Activated CD4-positive, CD25-positive, alpha-beta regulatory T cell (primary cell): ENCODE data around the gene TBC1D16.
"Not testable (repeated sequence)": the region's sequence is repeated elsewhere in the genome, so short reads cannot be mapped to it uniquely, and the experiment has no call there.

Experiments
- DNase-seq, 4 experiments: peaks; one replicate each; lab custom pipeline; 2025; lab: John Stamatoyannopoulos, UW

TBC1D16 gene

DNA sequence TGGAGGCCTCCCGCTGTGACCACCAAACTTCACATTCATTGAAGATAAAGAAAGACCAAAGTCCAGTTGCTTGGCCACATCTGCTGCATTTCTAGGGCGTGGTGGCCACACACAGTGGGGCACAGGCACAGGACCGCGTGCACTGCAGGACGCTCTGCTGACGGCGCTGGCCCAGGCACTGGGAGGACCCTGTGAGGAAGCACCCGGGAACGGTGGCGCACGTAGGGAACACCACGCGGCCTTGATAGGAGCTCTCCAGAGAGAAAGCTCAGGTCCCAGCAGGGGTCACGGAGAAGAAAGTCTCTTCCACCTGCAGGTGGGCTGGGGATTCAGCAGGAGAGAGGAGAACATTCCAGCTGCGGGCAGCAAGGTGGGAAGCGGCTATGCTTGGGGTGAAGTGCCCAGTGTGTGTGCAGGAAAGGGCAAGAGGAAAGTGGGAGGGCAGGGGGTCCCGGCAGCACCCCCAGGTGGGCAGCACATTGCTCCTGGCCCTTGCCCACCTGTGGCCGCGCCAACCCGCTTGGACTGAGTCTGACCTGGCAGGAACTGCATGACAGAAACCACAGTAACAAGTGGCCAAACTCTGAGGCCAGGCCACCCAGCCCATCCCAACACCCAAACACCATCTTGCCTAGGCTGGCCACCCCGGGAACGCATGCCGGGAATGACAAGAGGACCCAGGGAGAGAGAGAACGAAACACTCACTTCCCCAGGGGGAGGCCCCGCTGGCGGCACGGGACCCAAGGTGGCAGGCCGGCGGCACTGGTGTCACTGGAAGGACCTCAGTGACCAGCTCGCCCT, 32.8 kb downstream of the TBC1D16 start:
- no peak for DNase-seq

DNA sequence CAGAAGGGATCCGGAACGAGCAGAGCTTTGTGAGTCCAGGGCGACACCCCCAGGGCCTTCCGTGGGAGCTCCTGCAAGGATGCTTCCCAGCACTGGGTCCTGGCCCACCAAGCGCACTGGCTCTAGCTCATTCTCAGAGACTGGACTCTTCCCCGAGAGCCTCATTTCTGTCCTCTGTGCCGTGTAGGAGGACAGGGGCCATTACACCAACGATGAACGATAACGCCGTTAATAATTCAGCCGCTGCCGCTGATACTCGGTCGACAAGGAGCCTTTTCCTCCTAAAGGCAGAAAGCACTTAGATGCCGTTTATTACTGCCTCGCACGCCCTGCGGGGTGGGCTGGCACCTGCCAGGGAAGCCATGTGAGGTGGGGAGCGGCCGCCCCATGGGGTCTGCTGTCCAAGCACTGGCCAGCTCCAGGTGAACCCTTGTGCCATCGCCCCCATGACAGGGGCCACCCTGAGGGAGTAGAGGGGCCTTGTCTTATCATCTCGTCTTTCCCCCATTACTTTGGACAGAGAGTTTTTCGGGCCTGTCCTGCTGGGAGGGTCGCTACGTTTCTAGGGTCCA, 33.5 kb downstream of the TBC1D16 start:
- no peak for DNase-seq

DNA sequence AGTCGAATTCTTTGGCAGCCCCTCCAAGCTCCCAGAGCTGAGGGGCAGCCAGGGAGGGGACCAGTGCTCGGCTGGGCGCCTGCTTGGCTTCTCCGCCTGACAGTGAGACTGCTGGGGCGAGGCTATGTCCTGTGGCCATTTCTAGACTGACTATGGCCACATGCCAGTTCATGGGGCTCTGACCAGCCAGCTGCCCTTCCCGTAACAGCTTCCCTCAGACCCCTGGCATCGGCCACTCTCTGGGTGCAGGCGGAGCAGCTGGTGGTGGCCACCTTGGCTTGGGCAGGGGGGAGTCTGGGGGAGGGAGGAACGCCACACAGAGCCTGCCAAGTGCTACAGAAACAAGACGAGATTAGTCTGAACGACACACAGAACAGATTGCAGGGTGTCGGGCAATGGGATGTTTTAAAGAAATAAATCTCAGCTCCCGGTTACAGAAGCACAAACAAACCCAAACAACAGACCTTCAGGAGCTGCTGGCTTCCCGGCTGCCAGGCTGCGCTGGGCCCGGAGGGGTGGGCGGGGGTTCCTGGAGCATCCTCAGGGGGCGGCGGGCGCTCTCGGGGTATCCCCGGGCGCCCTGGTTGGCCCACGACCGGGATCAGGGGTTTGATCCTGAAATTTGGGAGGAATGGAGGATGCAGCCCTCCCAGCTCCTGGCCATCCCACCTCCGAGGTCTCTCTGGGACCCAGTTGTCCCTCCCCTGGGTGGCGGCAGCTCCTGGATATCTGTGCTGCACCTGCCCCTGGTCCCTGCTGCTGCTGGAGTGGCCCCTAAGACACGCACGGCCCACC, 34.5 kb downstream of the TBC1D16 start:
- DNase-seq = no peak

DNA sequence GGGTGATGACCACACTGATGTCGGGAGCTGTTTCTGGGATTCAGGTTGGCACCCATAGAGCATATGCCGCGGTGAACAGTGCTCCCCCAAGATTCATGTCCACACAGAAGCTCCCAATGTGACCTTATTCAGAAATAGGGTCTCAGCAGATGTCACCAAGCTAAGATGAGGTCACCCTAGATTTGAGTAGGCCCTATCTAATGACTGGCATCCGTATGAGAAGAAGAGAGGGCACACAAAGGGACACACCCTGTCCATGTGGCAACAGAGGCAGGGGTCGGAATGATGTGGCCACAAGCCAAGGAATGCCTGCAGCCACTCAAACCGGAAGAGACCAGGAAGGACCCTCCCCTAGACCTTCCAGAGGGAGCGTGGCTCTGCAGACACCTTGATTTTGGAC, 35.5 kb downstream of the TBC1D16 start:
- no peak for DNase-seq

DNA sequence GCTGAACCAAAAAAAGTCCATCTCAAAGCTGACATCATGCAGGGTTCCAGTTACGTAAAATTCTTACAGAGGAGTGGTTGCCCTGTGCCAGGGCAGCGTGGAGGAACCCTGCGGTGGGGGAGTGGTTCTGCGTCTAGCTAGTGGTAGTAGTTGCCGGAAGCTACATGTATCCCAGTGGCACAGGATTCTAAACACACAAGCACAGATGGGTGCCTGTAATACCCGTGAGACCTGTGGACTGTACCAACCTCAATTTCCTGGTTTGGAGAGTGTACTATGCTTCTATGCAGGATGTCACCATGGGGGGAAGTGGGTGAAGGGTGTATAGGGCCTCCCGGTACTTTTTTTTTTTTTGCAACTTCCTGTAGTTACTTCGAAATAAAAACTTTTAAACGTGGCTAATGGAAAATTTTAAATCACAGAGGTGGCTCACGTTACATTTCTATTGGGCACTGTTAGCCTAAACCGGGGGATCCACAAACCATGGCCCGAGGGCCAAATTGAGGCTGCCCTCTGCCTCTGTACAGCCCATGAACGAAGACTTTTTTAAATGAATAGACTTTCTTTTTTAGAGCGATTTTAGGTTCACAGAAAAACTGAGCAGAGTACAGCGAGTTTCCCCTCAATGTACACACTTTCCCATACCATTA, 38.5 kb downstream of the TBC1D16 start:
- peak in 3 of 4 experiments; percentile 19 to 56 (median 52) for DNase-seq

DNA sequence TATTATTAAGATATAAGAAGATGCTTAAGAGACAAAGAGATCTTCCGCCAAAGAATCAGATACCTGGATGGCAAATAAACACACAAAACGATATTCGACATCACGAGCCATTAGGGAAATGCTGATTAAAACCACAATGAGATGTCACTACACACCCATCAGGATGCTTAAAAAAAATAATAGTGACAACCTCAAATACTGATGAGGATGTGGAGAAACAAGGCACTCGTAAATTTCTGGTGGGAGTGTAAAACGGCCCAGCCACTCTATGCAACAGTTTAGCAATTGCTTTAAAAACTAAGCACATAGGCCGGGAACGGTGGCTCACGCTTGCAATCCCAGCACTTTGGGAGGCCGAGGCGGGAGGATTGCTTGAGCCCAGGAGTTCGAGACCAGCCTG, 39.4 kb downstream of the TBC1D16 start:
- no peak for DNase-seq

DNA sequence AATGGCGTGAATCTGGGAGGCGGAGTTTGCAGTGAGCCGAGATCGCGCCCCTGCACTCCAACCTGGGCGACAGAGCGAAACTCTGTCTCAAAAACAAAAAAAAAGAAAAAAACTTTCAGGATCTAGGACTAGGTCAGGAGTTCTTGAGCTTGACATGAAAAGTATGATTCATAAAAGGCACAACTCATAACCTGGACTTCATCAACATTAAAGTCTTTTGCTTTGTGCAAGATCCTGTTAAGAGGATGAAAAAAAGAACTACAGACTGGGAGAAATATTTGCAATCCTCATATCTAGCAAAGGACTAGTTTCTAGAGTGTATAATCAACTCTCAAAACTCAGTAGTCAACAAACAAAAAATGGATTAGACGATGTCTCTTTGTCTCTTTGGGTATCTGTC, 40.0 kb downstream of the TBC1D16 start:
- no peak for DNase-seq

DNA sequence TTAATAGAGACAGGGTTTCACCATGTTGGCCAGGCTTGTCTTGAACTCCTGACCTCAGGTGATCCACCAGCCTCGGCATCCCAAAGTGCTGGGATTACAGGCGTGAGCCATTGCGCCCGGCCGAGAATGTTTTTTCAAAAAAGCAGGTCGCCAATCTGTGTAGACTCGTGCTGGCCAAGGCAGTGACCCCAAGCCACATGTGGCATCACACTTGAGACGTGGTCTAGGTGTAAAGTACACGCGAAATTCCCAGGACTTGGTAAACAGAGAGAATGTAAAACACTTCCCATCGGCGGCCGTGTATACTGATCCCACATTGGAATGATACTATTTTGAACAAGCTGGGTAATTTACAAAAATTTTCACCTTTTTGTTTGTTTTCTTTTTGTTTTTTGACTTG, 41.1 kb downstream of the TBC1D16 start:
- DNase-seq = no peak

DNA sequence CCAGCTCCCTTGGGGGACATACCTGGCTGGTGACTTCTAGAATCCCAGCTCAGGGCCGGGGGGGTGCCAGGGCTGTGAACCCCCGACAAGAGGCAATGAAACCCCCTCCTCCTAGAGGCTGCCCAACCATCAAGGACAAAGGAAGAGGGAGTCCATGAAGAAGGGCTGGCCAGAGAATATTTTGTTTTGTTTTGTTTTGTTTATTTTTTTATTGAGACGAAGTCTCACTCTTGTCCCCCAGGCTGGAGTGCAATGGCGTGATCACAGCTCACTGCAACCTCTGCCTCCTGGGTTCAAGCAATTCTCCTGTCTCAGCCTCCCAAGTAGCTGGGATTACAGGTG, 41.5 kb downstream of the TBC1D16 start:
- DNase-seq = not testable (repeated sequence)

DNA sequence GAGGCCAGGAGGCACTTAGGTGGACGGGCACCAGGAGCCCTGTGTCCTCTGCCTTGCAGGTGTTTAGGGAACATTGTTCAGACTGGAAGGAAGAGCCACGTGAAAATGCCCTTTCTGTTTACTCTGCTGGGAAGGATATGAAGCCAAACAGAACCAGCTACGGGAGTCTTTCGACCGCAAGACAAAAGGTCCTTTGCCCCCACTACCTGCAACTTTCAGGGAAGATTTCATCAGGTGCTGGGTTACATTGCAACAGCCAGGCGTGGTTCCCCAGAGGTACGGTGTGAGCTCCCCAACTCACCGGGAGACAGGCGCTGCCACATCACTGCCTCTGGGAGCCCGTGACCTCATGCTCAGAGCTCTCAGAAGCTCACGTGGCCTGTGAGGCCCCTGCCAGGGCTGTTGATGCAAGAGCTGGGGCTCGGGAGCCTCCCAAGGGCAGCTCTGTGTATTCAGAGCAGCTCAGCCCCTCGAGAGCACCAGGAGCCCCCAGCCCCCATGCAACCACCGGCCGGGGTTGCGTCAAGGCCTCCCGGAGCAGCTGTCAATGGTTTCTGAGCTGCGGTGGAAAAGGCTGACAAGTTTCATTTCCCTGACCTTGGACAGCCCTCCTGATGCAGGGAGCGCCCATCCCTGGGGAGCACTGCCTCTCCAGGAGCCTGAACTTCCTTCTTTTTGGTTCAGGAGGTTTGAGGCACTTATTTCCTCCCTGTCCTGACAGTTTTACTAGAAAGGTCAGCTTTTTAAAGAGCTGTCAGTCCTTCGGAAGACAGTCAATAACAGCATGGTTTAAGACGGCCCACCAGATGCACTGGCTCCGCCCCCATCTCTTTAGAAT, 42.1 kb downstream of the TBC1D16 start:
- no peak for DNase-seq

DNA sequence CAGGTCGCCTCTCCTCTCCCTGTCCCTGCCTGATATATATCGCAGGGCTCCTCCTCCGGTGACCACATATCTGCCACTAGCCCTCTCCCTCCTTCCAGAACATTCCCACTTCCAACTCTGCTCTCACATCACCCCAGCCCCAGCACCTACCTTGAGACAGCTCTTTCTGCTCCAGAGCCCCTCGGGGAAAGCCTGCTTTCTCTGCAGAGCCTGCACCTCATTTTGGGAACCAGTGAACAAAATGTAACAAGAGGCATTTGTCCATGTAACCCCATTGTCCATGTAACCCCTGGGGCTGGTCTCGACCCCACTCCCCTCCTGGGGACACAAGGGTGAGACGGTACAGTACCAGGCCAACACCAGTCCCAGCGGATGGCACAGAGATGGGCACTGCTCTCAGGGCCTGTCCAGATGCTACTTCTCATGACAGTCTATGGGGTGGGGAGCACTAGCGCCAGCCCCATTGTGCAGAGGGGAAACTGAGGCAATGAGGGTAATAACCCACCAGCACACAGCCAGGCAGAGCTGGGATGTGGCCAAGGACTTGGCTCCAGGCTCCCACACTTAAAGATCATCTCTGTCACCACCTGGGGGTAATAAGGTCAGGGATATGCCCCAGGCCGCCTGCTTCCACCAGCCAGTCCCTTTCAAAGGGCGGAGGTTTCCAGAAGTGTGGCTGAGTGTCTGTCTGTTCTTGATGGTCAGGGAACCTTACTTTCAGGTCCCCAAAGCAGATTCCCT, 42.9 kb downstream of the TBC1D16 start:
- DNase-seq = no peak

DNA sequence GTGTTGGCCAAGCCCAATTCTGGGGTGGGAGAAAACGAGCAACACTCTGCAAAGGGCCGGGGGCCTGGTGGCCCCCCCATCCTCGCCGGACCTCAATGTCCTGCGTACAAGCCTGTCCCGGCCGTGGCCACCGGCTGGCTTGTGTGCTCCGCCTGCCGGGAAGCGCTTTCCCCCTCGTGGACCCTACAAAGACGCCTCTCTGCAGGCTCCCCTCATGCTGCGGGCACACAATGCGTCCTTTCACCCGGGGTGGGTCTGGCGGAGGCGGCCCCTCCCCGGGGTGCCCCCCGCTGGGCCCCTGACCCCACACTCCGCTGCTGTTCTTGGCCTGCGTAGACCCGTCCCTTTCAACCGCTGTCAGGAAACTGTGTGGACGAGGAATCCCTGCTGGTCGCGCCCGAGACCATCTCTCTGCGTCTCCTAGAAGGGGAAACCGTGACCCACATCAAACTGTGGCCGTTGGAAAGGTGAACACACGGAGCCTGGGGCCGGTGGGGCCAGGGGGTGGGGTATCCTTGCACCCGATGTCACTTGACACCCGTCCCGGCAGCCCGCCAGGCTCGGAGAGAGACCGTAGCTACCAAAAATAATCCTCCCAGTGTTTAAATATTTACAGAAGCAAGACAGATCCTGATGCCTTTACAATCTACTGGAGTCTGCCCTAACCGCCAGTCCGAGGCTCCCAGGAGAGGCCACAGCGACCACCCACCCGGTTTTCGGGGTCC, 43.6 kb downstream of the TBC1D16 start:
- DNase-seq = no peak

DNA sequence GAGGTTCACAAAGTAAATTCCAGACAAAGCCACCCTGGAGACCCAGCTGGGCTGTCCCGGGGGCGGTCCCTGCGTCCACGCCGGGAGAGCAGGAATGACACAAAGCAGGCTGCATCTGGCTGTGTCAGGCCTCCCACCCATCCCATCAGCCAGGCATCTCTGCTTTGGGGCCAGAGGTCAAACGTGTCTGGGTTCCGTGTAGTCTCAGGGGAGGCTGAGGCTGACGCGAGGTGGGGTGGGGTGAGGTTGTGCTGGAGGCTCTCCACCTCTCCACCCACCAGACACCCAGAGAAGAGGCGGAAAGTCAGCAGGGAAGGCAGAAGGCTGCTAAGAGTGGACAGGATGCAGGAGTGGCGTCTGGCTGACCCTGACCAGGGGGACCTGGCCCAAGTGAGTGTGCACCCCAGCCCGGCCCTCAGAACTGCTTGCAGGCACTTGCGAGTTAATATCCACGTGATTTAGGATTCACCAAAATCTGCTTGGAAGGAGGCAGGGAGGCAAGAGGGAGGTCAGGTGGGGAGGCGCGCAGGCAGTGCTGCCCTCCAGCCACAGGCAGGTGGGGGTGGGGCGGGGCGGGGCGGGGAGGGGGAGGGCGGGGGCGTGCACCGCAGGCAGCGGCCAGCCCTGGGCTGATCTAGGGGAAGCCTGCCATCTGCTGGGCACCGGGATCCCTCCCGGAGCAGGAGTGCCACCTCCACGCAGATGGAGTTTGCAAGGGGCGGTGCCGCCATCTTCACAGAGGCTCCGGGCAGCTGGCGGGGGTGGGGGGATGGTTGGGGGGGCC, 44.3 kb downstream of the TBC1D16 start:
- peak; percentile 53 to 76 (median 66) for DNase-seq

DNA sequence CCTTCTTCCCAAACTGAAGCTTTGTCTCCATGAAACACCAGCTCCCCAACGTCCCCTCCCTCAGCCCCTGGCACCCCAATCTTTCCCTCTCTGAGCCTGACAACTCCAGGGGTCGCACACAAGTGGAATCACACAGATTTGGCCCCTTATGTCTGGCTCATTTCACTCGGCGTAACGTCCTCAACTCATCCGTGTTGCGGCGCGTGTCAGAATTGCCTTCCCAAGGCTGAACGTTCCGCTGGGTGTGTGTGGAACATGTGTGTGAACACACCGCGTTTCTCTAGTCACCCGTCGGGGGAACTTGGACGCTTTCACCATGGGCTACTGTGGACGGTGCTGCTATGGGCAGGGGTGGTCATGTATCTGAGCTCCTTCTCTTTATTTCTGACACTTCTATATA, 45.0 kb downstream of the TBC1D16 start:
- no peak for DNase-seq

DNA sequence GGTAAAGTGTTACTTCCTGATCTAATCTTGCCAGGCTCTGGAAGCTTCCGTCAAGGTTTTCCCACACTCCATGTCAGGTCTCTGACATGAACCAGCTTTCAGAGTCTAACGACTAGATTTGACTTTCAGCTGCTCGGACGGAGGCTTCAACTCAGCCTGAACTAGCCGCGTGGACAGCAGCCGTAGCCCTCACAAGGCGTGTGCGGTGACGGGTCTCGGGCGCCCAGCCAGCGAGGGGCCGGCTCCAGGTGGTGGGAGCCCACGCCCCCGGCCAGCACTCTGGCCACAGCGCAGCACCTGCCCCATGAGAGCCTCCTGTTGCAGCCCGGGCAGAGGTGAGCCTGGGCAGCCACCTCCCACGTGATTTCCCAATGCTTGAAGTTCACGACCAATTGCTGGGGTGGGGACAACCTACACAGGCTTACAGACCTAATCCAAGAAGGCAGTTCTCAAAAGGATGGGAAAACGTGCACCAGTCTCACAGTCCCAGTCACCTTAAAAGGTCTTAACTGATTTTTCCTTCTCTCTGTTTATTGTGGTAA, 45.5 kb downstream of the TBC1D16 start:
- DNase-seq = no peak

DNA sequence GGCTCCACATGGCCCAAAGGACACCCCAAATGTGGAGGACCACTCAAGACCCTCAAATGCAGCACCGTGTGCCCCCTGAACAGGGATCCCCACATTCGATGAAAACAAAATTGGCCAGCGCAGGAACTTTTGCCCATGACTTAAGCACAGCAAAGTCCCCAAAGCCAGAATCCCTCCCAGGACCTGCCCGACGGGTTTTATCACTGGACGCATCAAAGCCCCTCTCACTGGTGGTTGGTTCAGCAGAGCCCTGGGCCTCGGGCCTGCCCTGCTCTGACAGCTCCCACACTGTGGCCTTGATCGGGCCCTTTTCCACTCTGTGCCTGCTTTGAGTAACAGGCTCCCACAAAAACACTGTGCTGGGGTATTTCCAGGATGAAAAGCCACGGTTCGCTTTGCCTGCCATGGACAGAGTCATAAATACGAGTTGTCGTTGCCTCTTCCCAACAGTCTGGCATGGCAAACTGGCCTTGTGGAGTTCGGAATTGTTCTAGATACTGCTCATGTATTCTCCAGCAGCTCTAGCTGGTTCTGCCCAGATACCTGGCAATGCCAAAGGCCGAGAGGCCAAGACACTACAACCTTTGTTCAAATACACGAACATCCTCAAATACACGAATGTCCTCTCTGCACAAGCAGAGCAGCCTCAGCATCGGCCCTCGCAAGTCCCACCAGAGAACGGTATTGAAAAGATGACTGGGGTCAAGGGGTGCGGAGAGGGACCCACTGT, 46.4 kb downstream of the TBC1D16 start:
- DNase-seq = no peak

DNA sequence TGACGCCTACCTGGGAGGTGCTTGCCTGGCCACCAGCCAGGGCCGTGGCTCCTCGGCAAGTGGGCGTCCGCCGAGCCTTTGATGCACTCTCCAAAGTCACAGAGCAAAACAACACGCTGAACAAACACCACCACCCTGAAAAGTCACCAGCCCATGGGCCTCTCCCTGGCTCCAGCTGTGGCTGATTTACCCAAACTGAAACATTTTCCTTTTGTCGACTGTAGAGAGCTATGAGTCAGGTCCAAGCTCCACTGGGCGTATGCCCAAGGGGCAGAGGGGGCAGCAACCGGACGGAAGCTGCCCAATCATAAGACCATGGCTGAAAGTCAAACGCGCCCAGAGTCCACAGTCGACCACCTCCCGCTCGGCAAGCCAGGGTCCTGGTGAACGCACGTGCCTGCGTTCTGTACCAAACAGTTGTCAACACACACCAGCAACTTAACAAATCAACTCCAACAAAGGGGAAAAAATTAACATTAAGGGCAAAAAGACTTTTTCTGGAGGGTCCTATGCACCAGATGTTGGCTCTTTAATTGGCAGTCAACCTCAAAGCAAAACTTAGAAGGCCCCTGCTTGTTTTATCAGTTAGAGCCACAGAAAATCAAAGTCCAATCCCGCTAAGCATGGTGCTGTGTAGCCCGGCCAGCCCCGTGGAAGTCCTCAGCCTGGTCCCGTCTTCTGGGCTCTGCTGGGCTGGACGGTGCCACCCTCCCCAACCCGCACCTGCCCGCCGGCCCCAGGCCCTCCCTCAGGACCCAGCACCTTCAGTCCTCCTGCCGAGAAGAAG, 47.3 kb downstream of the TBC1D16 start:
- DNase-seq = no peak

DNA sequence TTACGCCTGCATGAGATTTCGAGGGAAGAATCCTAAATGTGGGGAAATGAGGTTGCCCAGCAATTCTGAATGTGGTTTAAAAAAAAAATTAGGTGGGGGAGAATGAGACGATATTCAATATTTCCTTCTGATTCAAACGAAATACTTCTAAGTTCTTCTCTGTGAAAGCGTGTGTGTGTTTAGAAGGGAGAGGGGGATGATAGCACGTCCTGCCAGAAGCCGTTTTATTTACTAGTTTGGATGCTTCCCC, 47.8 kb downstream of the TBC1D16 start:
- no peak for DNase-seq
